CD4-positive, alpha-beta T cell treated with Interleukin-4 for 4 hours (primary cell): ENCODE results near the gene TAL2.

Experiments
- DNase-seq: peaks from one replicate; pipeline ENCODE4 v3.0.0-alpha.2; 2020

TAL2 gene

GRCh38 chr9:105662184-105663104 is at the start of gene TAL2:
Gene TAL2 (plus strand): TSS chr9:105662457. CDS start chr9:105662497, 40 bp downstream.
- no peak for DNase-seq

GRCh38 chr9:105621001-105621400 is 41.3 kb upstream of the TAL2 start:
- no peak for DNase-seq

DNA sequence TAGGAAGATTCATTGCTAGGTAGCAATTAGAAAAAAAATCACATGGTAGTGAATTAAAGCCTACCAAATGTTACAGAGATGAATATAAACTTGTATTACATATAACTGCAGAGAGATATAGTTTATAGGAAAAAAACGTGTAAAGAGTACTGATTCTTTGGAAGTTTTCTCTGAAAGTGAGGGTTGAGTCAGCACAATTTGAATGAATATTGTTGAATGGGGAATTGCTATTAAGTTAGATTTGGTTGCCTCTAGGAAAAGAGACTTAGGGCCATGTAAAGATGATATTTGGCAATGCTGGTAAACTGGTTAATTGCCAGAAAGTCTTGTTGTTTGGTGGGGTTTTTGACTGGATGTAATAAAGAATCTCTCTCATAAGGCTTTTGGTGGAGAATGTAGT is 37.2 kb upstream of the TAL2 start:
- no peak for DNase-seq

DNA sequence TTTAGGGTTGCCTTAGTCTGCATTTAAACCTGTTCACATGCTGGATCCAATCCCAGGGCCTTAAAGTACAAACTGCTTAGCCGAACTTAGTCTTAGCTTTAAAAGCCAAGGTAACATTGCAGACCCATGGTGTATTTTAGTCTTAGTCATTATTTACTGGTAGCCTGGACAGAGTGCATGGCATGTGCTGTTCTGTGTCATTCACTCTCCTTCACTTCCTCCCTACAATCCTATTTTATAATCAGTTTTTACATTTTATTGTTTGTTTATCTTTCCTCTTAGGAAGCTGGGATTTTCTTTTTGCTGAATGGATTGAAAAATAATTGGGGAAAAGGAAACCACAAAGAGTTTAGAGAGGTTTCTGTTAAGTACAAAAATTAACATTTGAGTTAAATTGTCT is 29.4 kb upstream of the TAL2 start:
- DNase-seq: no peak

DNA sequence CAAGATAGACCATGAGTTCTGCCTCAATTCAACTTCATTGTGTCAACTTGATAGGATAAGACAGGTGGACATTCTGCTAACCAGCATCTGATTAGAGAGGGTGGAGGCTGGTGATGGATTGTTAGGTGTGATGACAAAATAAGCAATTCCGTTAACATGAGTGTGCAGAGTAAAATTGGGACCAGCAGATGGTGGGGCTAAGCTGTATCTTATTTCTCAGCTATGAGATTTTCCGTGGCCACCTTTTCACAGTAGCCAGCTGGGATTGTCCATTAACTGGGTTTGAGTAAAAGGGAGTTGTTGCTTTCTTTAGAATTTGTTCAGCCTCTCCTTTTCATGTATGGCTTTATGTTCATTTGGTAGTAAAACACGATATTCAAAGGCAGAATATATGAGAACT is 28.8 kb upstream of the TAL2 start:
- DNase-seq: no peak

GRCh38 chr9:105636331-105636730 is 25.9 kb upstream of the TAL2 start:
- no peak for DNase-seq

GRCh38 chr9:105637787-105638395 is 24.4 kb upstream of the TAL2 start:
- no peak for DNase-seq

GRCh38 chr9:105639936-105640335 is 22.3 kb upstream of the TAL2 start:
- no peak for DNase-seq

DNA sequence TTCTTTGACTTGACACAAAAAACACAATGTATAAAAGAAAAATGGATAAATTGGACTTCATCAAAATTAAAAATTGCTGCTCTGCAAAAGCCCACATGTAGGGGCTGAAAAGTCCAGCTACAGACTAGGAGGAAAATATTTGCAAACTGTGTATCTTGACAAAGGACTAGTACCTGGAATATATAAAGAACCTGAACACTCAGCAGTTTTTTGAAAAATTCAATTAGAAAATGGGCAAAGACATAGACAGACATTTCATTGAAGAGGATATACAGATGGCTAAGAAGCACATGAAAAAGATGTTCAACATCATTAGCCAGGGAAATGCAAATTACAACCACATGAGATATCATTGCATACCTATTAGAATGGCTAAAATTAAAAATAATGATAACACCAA is 18.5 kb upstream of the TAL2 start:
- DNase-seq: no peak

GRCh38 chr9:105646879-105647594 is 15.2 kb upstream of the TAL2 start:
- DNase-seq: no peak

GRCh38 chr9:105647595-105648349 is 14.5 kb upstream of the TAL2 start:
- no peak for DNase-seq

GRCh38 chr9:105651806-105652205 is 10.5 kb upstream of the TAL2 start:
- DNase-seq: no peak

- no peak for DNase-seq
Observed at GRCh38 chr9:105656131-105656921, 5.9 kb upstream of the TAL2 start.

DNA sequence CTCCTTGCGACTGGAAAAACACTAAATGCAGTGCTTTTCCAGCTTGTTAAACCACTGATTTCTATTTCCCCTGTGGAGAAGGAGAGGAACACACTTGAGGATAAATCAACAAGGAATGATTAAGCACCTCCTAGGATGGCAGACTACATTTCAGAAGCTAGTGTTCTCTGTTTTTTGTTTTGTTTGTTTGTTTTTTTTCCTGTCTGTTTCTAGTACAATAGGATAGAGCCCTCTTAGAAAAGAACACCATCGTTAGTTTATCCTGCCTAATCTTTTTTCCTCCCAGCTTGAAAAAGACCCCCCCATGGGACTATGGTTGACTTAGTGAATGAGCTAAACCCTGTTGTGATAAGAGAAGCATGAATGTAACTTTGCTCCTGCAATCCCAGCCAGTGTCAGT is 3.9 kb upstream of the TAL2 start:
- no peak for DNase-seq

DNA sequence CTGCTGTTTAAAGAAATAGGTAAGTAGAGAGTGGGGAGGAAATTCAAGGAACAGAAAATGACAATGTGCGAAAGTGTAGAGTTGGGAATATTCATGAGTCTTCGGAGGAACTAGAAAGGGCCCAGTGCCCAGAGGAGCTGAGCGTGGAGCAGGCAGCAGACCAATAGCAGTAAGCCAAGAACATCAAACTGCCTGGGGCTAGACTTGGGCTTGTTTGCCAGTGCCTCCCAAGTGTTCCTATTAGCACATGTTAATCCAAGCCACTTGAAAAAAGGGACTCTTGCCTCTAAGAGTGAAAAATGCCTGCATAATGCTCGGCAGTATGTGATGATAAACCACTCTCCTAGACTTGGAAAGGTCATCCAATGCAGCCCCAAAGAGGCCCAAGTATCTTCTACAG is 1.2 kb upstream of the TAL2 start:
- no peak for DNase-seq

DNA sequence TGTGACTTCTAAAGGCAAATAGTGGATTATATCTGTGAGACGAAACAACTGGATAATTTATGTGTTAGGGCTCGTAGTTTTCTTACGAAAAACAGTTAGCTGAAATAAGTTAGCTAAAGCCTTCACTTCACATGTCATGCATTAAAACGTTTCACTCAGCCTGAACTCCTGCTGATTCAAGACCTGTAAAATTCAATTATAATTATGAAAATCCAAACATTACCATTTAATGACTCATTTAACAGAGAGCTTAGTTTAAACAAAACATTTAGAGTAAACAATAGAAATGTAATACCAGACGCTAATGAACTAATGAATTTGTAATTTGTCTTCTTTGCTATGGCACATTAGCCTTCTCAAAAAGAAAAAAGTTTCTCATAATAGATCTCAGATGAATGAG is 1.7 kb downstream of the TAL2 start:
- DNase-seq: no peak

GRCh38 chr9:105667867-105668266 is 5.6 kb downstream of the TAL2 start:
- no peak for DNase-seq

- no peak for DNase-seq
Observed at GRCh38 chr9:105670315-105670714, 8.1 kb downstream of the TAL2 start.

DNA sequence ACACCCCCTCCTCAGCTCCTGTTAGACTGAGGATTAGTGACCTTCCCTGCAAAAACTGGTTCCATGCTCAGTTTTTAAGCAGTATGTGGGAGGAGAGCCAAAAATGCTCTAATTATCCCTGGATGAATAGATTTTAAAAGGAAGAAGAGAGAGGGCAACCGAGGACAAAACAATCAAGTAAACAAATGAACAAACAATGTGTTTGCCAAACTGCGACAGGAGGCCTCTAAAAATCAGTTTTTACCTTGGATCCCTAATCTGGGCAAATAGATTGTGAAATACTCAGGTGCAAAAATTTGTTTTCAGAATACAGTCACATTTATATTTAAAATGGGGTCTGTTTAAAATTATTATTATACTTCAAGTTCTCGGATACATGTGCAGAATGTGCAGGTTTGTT is 8.5 kb downstream of the TAL2 start:
- DNase-seq: no peak

DNA sequence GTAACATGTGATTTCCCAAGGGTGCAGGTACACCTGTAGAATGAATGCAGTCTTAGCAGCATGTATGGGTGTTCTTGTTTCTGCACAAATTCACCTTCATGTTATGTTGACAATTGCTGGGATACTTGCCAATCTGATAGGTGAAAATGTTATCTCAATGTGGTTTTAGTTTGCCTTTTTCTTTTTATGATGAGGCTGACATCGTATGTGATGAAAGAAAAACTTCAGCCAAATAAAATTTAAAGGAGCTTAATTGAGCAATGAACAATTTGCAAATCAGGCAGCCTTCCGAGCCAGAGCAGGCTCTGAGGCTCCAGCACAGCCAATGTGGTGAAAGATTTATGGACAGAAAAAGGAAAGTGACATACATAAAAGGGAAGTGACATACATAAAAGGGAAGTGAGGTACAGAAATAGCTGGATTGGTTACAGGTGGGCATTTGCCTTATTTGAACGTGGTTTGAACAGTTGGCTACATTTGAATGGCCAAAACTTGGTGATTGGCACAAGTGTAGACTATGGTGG is 10.5 kb downstream of the TAL2 start:
- no peak for DNase-seq

DNA sequence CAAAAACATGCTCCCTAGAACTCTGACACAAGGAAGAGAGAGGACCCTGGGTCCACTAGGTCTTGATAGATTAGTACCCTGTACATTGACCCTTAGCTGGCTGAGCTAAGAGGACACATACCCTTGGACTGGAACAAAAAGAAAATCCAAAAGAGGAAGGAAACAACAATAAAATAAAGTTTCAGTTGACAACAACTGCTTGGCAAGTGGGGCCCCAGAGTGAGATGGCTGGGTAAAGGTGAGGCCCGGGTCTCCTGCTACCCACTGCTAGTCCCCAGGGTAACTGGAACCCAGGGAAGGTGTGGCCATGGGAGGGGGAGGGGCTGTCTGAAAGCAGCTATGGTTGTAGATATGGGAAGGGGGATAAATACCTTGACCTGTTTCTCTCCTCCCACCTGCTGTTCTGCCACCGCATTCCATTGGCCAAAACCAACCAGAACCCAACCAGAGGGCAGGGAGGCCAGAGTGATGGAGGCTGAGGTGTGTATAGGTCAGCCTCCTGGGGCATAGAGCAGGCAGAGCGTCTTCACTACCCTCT is 11.7 kb downstream of the TAL2 start:
- DNase-seq: no peak
